T-cell (primary cell): ENCODE measurements around the gene ZSWIM7. TPM values are rescaled to one million over a fixed set of nuclear protein-coding genes. Genes with fewer than 3 reads are reported as not detected.

Experiments
- ATAC-seq, 4 experiments: fragments of 200-7000 bp in 3 of 4; fragments of 150-1000 bp in 1 of 4; cut with Tn5 transposase; replicated peaks in 1 of 4; 1 replicate in 3 of 4; 2 replicates in 1 of 4; pipeline ENCODE4 v1.10.0; 2021; ENCODE audit warnings: moderate library complexity in 3 of 4, mild to moderate bottlenecking in 2 of 4, moderate number of reproducible peaks in 1 of 4
- CTCF ChIA-PET, 2 donors: fragments of 300-600 bp; sonication (Branson Sonifier 250); formaldehyde crosslinking; loops; one replicate each; lab custom pipeline; 2022; ENCODE audit warnings: antibody characterized with exemption in 2 of 2; lab: Charles Lee
- POLR2A ChIA-PET, 2 donors: fragments of 300-600 bp; sonication (Branson Sonifier 250); formaldehyde crosslinking; loops; one replicate each; lab custom pipeline; 2022; ENCODE audit warnings: antibody characterized with exemption in 2 of 2; lab: Charles Lee
- DNase-seq, 35 experiments: peaks; one replicate each; pipeline versions ENCODE4 v3.0.0 to v3.0.0-alpha.2; 2013 to 2023
- H3K27ac ChIP-seq: one replicate; pipeline ENCODE4 v1.5.1; 2013; ENCODE audit warnings: low read length
- H3K27me3 ChIP-seq, 2 experiments: replicated peaks in 1 of 2; 1 replicate in 1 of 2; 2 replicates in 1 of 2; pipeline versions ENCODE4 v1.6.1 to v1.7.0; 2013; ENCODE audit warnings: low read length in 1 of 2, mixed read lengths in 1 of 2; ENCODE audit not compliant: control insufficient read depth in 2 of 2, insufficient read depth in 2 of 2; ENCODE audit errors: extremely low read depth in 1 of 2
- H3K36me3 ChIP-seq, 2 donors: 1 replicate in 1 of 2; 2 replicates in 1 of 2; pipeline versions ENCODE4 v1.6.1 to v1.7.0; 2013; ENCODE audit warnings: low read length in 1 of 2; ENCODE audit not compliant: control insufficient read depth in 2 of 2, insufficient read depth in 1 of 2; ENCODE audit errors: extremely low read depth in 1 of 2
- H3K4me1 ChIP-seq, 2 experiments: 1 replicate in 1 of 2; 2 replicates in 1 of 2; pipeline versions ENCODE4 v1.6.1 to v1.7.0; 2013; ENCODE audit warnings: low read length in 2 of 2, mixed read lengths in 1 of 2; ENCODE audit not compliant: insufficient read depth in 2 of 2, control insufficient read depth in 1 of 2; ENCODE audit errors: extremely low read depth in 1 of 2
- H3K4me3 ChIP-seq, 2 donors: 1 replicate in 1 of 2; 2 replicates in 1 of 2; pipeline versions ENCODE4 v1.5.1 to v1.7.0; 2013; ENCODE audit warnings: mild to moderate bottlenecking in 2 of 2, low read length in 1 of 2, moderate library complexity in 1 of 2; ENCODE audit not compliant: control insufficient read depth in 1 of 2; ENCODE audit errors: extremely low read depth in 1 of 2
- H3K9me3 ChIP-seq: 2 replicates; pipeline ENCODE4 v1.7.0; 2013
- H3K27ac Mint-ChIP-seq, 2 donors: one replicate each; pipeline ENCODE4 v1.8.0; 2020 to 2021; ENCODE audit warnings: mild to moderate bottlenecking in 2 of 2, mixed read lengths in 2 of 2
- H3K27me3 Mint-ChIP-seq, 2 donors: one replicate each; pipeline ENCODE4 v1.8.0; 2021 to 2022; ENCODE audit warnings: mixed read lengths in 2 of 2
- H3K36me3 Mint-ChIP-seq: one replicate; pipeline ENCODE4 v1.8.0; 2021; ENCODE audit warnings: mixed read lengths
- H3K4me1 Mint-ChIP-seq, 3 donors: one replicate each; pipeline ENCODE4 v1.8.0; 2020 to 2022; ENCODE audit warnings: mixed read lengths in 3 of 3, mild to moderate bottlenecking in 1 of 3
- H3K4me3 Mint-ChIP-seq, 3 donors: one replicate each; pipeline ENCODE4 v1.8.0; 2020 to 2022; ENCODE audit warnings: mild to moderate bottlenecking in 3 of 3, mixed read lengths in 3 of 3, moderate library complexity in 3 of 3
- H3K9me3 Mint-ChIP-seq, 3 donors: one replicate each; pipeline ENCODE4 v1.8.0; 2020 to 2022; ENCODE audit warnings: mixed read lengths in 3 of 3
- WGBS: methylation state at CpG from one replicate; pipeline ENCODE4 v1.1.5; 2013; ENCODE audit warnings: missing lambda C conversion rate; ENCODE audit not compliant: insufficient coverage; 5-methylcytosine and 5-hydroxymethylcytosine counted together
- total RNA-seq, 35 experiments: library from RNA in 6 of 35; stranded (reverse) in 6 of 35; fragments of 120-200 nt in 1 of 35; gene quantifications; one replicate each; pipeline versions ENCODE4 v1.2.1 to v1.2.4 and lab custom pipeline; 2013 to 2026

Gene ZSWIM7
- total RNA-seq, 5 donors from 2014 or later (not counting 1 experiment from before 2014, with no cell fraction given): 18.1 to 28.7 (median 22.8) TPM

- H3K27me3 Mint-ChIP-seq: peaks cover 0 to 4% of the 10 kb centered on the region in 2 donors
- no peak overlapping the region for H3K4me3 Mint-ChIP-seq
- H3K27ac ChIP-seq: no peak overlapping the region
- H3K36me3 Mint-ChIP-seq: peaks cover 19% of the 10 kb centered on the region
- H3K36me3 ChIP-seq: peaks cover 2 to 20% of the 10 kb centered on the region in 2 donors
- no peaks in the 10 kb centered on the region for H3K4me1 ChIP-seq
- DNase-seq (no peak), ATAC-seq (no peak)
- POLR2A ChIA-PET: no interaction called here
- H3K4me1 Mint-ChIP-seq: peaks cover 0 to 5% (median 0%) of the 10 kb centered on the region in 3 donors
- CTCF ChIA-PET: no interaction called here
- peaks cover 0 to 9% of the 10 kb centered on the region in 2 experiments for H3K27me3 ChIP-seq
- H3K9me3 Mint-ChIP-seq: no peaks in the 10 kb centered on the region
- no peak overlapping the region for H3K4me3 ChIP-seq
- no peaks in the 10 kb centered on the region for H3K9me3 ChIP-seq
- no peak overlapping the region for H3K27ac Mint-ChIP-seq
Observed at GRCh38 chr17:15973016-15973415, 26.5 kb downstream of the ZSWIM7 start.

GRCh38 chr17:15972497-15972951 lies 27.0 kb downstream of the ZSWIM7 start:
- peaks cover 0 to 4% of the 10 kb centered on the region in 2 donors for H3K27me3 Mint-ChIP-seq
- H3K4me3 Mint-ChIP-seq: no peak overlapping the region
- peaks cover 15% of the 10 kb centered on the region for H3K36me3 Mint-ChIP-seq
- no peaks in the 10 kb centered on the region for H3K9me3 ChIP-seq
- POLR2A ChIA-PET: no interaction called here
- ATAC-seq: no peak
- peaks cover 0 to 10% (median 3%) of the 10 kb centered on the region in 3 donors for H3K4me1 Mint-ChIP-seq
- 92% methylated on average over 2 of the region's 4 CpGs for WGBS
- no peak for DNase-seq
- peaks cover 0 to under 1% of the 10 kb centered on the region in 2 experiments for H3K4me1 ChIP-seq
- H3K27ac ChIP-seq: no peak overlapping the region
- H3K27me3 ChIP-seq: peaks cover 0 to 12% of the 10 kb centered on the region in 2 experiments
- CTCF ChIA-PET: no interaction called here
- H3K36me3 ChIP-seq: peaks cover 2 to 15% of the 10 kb centered on the region in 2 donors
- no peak overlapping the region for H3K4me3 ChIP-seq
- H3K27ac Mint-ChIP-seq: no peak overlapping the region
- H3K9me3 Mint-ChIP-seq: no peaks in the 10 kb centered on the region

GRCh38 chr17:15971882-15972281 lies 27.6 kb downstream of the ZSWIM7 start:
- CTCF ChIA-PET: interaction anchor here in 1 of 2 donors (0.7 kb wide), 1 partner anchor 80 kb away, joined by 6 read pairs; no protein-coding TSS in a partner anchor
- H3K4me3 ChIP-seq: no peak overlapping the region
- H3K36me3 ChIP-seq: peaks cover 2 to 11% of the 10 kb centered on the region in 2 donors
- no peaks in the 10 kb centered on the region for H3K9me3 ChIP-seq
- peaks cover 0 to 16% (median 6%) of the 10 kb centered on the region in 3 donors for H3K4me1 Mint-ChIP-seq
- POLR2A ChIA-PET: no interaction called here
- DNase-seq (no peak), ATAC-seq (no peak)
- 100% methylated on average over 5 of the region's 5 CpGs for WGBS
- no peak overlapping the region for H3K4me3 Mint-ChIP-seq
- peaks cover 3 to 7% of the 10 kb centered on the region in 2 experiments for H3K4me1 ChIP-seq
- H3K27me3 Mint-ChIP-seq: peaks cover 0 to 4% of the 10 kb centered on the region in 2 donors
- H3K27ac ChIP-seq: no peak overlapping the region
- no peak overlapping the region for H3K27ac Mint-ChIP-seq
- H3K27me3 ChIP-seq: peaks cover 0 to 19% of the 10 kb centered on the region in 2 experiments
- no peaks in the 10 kb centered on the region for H3K9me3 Mint-ChIP-seq
- peaks cover 11% of the 10 kb centered on the region for H3K36me3 Mint-ChIP-seq

- 100% methylated on average over 1 of the region's 5 CpGs for WGBS
- Mint-ChIP-seq H3K27me3 (peaks cover 0 to 4% of the 10 kb centered on the region in 2 donors), H3K9me3 (no peaks in the 10 kb centered on the region), H3K4me3 (no peak overlapping the region), H3K4me1 (peaks cover 4 to 23% (median 13%) of the 10 kb centered on the region in 3 donors), H3K27ac (no peak overlapping the region), H3K36me3 (peaks cover 9% of the 10 kb centered on the region)
- ATAC-seq (no peak), DNase-seq (no peak)
- Histone ChIP-seq H3K9me3 (no peaks in the 10 kb centered on the region), H3K27me3 (peaks cover 0 to 23% of the 10 kb centered on the region in 2 experiments), H3K36me3 (peaks cover 2 to 4% of the 10 kb centered on the region in 2 donors), H3K27ac (no peak overlapping the region), H3K4me1 (peaks cover 9 to 14% of the 10 kb centered on the region in 2 experiments), H3K4me3 (no peak overlapping the region)
- CTCF ChIA-PET: interaction anchor here in 1 of 2 donors (0.7 kb wide), 1 partner anchor 79 kb away, joined by 6 read pairs; no protein-coding TSS in a partner anchor
- POLR2A ChIA-PET: interaction anchor here in 1 of 2 donors (0.6 kb wide), 1 partner anchor 30 kb away, joined by 3 read pairs; no protein-coding TSS in a partner anchor
Observed at GRCh38 chr17:15971098-15971678, 28.3 kb downstream of the ZSWIM7 start.

GRCh38 chr17:15970500-15970899 lies 29.0 kb downstream of the ZSWIM7 start:
- Mint-ChIP-seq H3K36me3 (peaks cover 9% of the 10 kb centered on the region), H3K4me1 (peaks cover 4 to 30% (median 19%) of the 10 kb centered on the region in 3 donors), H3K27me3 (peaks cover 0 to 4% of the 10 kb centered on the region in 2 donors), H3K9me3 (no peaks in the 10 kb centered on the region), H3K27ac (no peak overlapping the region), H3K4me3 (no peak overlapping the region)
- H3K4me1 ChIP-seq: peaks cover 9 to 16% of the 10 kb centered on the region in 2 experiments
- WGBS: no CpG with 5 or more reads among the region's 2 CpGs
- peaks cover 0 to 23% of the 10 kb centered on the region in 2 experiments for H3K27me3 ChIP-seq
- no peak overlapping the region for H3K27ac ChIP-seq
- peaks cover 2 to 4% of the 10 kb centered on the region in 2 donors for H3K36me3 ChIP-seq
- CTCF ChIA-PET: no interaction called here
- POLR2A ChIA-PET: no interaction called here
- ATAC-seq: no peak
- H3K4me3 ChIP-seq: no peak overlapping the region
- DNase-seq: no peak
- no peaks in the 10 kb centered on the region for H3K9me3 ChIP-seq

GRCh38 chr17:15969463-15969862 lies 30.0 kb downstream of the ZSWIM7 start:
- Mint-ChIP-seq H3K4me1 (peaks cover 4 to 35% (median 21%) of the 10 kb centered on the region in 3 donors), H3K27ac (no peak overlapping the region), H3K9me3 (no peaks in the 10 kb centered on the region), H3K4me3 (no peak overlapping the region), H3K36me3 (no peaks in the 10 kb centered on the region), H3K27me3 (peaks cover 0 to 4% of the 10 kb centered on the region in 2 donors)
- WGBS: 96% methylated on average over 8 of the region's 8 CpGs
- ATAC-seq: no peak
- ChIA-PET CTCF (no interaction called here), POLR2A (no interaction called here)
- no peak for DNase-seq
- peaks cover 9 to 16% of the 10 kb centered on the region in 2 experiments for H3K4me1 ChIP-seq
- no peaks in the 10 kb centered on the region for H3K36me3 ChIP-seq
- H3K27ac ChIP-seq: no peak overlapping the region
- no peak overlapping the region for H3K4me3 ChIP-seq
- H3K9me3 ChIP-seq: no peaks in the 10 kb centered on the region
- peaks cover 0 to 23% of the 10 kb centered on the region in 2 experiments for H3K27me3 ChIP-seq
